Upper lobe of right lung (tissue), 1 donor: ENCODE data around the gene SCMH1. TPM values are rescaled to one million over a fixed set of nuclear protein-coding genes. Genes with fewer than 3 reads are reported as not detected.

Source experiments
- ATAC-seq: fragments of 200-7000 bp; cut with Tn5 transposase; one replicate; pipeline ENCODE4 v1.9.1; 2020; ENCODE audit warnings: mild to moderate bottlenecking, moderate library complexity
- DNase-seq: peaks from one replicate; pipeline ENCODE4 v3.0.0-alpha.2; 2020
- H3K27ac ChIP-seq: fragments of 200-600 bp; one replicate; pipeline ENCODE4 v1.8.0; 2022
- H3K27me3 ChIP-seq: fragments of 200-600 bp; one replicate; pipeline ENCODE4 v1.8.0; 2022; ENCODE audit warnings: mild to moderate bottlenecking
- H3K36me3 ChIP-seq: fragments of 200-600 bp; one replicate; pipeline ENCODE4 v1.8.0; 2022
- H3K4me1 ChIP-seq: fragments of 200-600 bp; one replicate; pipeline ENCODE4 v1.8.0; 2022
- H3K4me3 ChIP-seq: fragments of 200-600 bp; one replicate; pipeline ENCODE4 v1.8.0; 2022; ENCODE audit warnings: mild to moderate bottlenecking
- H3K9me3 ChIP-seq: fragments of 200-600 bp; one replicate; pipeline ENCODE4 v1.8.0; 2022
- CTCF ChIP-seq: fragments of 200-600 bp; IDR thresholded peaks from one replicate; pipeline ENCODE4 v1.8.0; 2022; ENCODE audit warnings: antibody characterized with exemption
- intact Hi-C: fragments of 100-400 bp; cut with DNase I; formaldehyde crosslinking; loops from one replicate; pipeline ENCODE4 v1.11.0; 2022
- total RNA-seq: library from RNA; stranded (reverse); fragmentation: NEBNext Ultra II Directional; extraction: Animal tissue kit (Norgen Biotek cat#: 25700); gene quantifications from one replicate; pipeline ENCODE4 v1.2.1, GENCODE V29; 2021
- donor health status: DM: no; HTN: yes; CAD: no; lungs with severe emphysema.

SCMH1 gene
- total RNA-seq, 1 donor from 2014 or later, result 37.2 TPM

GRCh38 chr1:41078193-41078592, 163.9 kb downstream of the SCMH1 start:
- no peaks in the 10 kb centered on the region for H3K4me1 ChIP-seq
- intact Hi-C loops, result no loop called here
- H3K27me3 ChIP-seq, result no peaks in the 10 kb centered on the region
- H3K27ac ChIP-seq, result no peak overlapping the region
- H3K9me3 ChIP-seq, result peaks cover 5% of the 10 kb centered on the region
- no peak overlapping the region for H3K4me3 ChIP-seq
- H3K36me3 ChIP-seq, result no peaks in the 10 kb centered on the region
- ATAC-seq (no peak), DNase-seq (no peak)
- no peak for TF ChIP-seq CTCF

DNA sequence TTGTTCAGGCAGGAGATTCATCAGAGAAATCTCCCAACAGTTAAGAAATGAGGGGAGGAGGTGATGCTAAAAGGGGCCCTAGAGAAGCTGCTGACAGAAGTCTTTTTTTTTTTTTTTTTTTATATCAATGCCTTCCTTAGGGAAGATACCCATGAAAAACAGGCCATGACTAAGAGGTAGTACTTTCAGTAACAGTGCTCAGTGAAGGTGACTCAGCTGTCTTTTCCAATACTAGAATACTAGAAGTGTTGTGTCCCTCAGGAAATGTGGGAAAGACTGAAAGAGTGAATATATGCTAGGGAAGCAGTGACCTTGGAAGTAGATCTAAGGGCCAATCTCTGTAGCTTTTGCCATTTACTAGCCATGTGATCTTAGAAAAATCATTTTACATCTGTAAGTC, 168.1 kb downstream of the SCMH1 start:
- no peak overlapping the region for H3K27ac ChIP-seq
- H3K36me3 ChIP-seq, result peaks cover 6% of the 10 kb centered on the region
- H3K4me1 ChIP-seq, result no peaks in the 10 kb centered on the region
- no peak for TF ChIP-seq CTCF
- H3K27me3 ChIP-seq, result no peaks in the 10 kb centered on the region
- H3K9me3 ChIP-seq, result peaks cover 5% of the 10 kb centered on the region
- intact Hi-C loops, result no loop called here
- no peak overlapping the region for H3K4me3 ChIP-seq
- DNase-seq (no peak), ATAC-seq (no peak)

DNA sequence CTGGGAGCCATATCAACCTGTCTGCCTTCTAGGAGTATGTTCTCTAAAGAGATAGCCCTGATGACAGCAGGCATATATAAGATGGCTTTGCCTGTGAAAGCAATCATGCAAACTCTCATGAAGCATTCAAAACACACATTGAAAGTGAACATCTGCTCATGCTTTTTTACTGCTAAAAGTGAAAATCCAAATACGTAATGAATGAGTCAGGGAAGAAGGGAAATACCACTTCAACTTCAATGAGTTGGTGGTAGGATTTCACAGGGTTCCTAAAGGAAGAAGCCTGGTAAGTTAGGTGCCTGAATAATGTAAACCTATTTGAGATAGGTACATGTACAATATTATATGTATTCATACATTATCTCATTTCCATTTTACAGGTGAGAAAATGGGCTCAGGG, 170.1 kb downstream of the SCMH1 start:
- Histone ChIP-seq H3K36me3 (peaks cover 19% of the 10 kb centered on the region), H3K4me1 (no peaks in the 10 kb centered on the region), H3K27me3 (no peaks in the 10 kb centered on the region), H3K27ac (no peak overlapping the region), H3K9me3 (no peaks in the 10 kb centered on the region), H3K4me3 (no peak overlapping the region)
- DNase-seq (no peak), ATAC-seq (no peak)
- TF ChIP-seq CTCF, result no peak
- intact Hi-C loops, result no loop called here

DNA sequence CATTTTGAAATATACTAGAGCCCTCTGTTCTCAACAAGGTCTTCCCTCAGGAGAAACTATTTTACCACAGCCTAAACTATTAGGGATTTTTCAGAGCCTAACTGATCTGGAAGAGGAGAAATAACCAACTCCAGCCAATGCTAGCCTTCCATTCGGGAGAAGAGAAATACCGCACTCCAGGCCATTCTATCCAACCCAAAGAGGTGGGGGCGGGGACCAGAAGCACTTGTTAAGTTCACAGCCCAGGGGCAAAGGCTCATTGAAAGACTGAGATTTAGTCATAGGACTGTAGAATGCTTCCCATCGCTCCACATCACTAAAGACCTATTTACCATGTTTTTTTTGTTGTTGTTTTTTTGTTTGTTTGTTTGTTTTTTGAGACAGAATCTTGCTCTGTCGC, 185.2 kb downstream of the SCMH1 start:
- H3K9me3 ChIP-seq, result no peaks in the 10 kb centered on the region
- no peak overlapping the region for H3K27ac ChIP-seq
- no peak for TF ChIP-seq CTCF
- intact Hi-C loops, result no loop called here
- no peak for DNase-seq
- H3K36me3 ChIP-seq, result peaks cover 17% of the 10 kb centered on the region
- H3K27me3 ChIP-seq, result no peaks in the 10 kb centered on the region
- H3K4me1 ChIP-seq, result no peaks in the 10 kb centered on the region
- no peak for ATAC-seq
- H3K4me3 ChIP-seq, result no peak overlapping the region

DNA sequence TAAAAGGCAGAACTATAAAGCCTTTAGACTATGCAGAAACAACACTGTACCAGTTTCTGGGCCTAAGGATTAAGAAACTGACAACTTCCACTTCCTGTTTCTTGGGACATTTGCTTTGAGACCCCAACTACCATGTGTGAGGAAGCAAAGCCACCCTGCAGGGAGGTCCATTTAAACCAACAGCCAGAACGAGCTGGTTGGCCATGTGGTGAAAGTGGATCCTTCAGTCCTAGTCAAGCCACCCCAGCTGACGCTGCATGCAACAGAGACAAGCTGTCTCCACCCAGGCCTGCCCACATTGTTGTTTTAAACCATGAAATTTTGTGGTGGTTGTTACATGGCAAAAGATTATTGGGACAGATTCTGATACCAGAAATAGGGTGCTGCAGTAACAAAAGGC, 188.8 kb downstream of the SCMH1 start:
- intact Hi-C loops, result no loop called here
- Histone ChIP-seq H3K4me1 (no peaks in the 10 kb centered on the region), H3K4me3 (no peak overlapping the region), H3K9me3 (no peaks in the 10 kb centered on the region), H3K27ac (no peak overlapping the region), H3K36me3 (peaks cover 12% of the 10 kb centered on the region), H3K27me3 (no peaks in the 10 kb centered on the region)
- ATAC-seq, result peak; percentile 71
- no peak for DNase-seq
- no peak for TF ChIP-seq CTCF

DNA sequence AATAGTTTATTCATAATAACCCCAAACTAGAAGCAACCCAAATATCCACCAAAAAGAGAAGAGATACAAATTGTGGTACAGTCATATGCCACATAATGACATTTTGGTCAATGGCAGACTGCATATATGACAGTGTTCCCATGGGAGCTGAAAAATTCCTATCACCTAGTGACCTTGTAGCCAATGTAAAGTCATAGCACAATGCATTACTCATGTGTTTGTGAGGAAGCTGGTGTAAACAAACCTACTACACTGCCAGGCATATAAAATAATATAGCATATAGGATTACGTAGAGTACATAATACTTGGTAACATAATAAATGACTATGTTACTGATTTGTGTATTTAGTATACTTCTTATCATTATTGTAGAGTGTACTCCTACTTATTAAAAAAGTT, 191.1 kb downstream of the SCMH1 start:
- TF ChIP-seq CTCF, result no peak
- intact Hi-C loops, result no loop called here
- ATAC-seq, result no peak
- peaks cover 9% of the 10 kb centered on the region for H3K36me3 ChIP-seq
- no peak overlapping the region for H3K4me3 ChIP-seq
- H3K27me3 ChIP-seq, result no peaks in the 10 kb centered on the region
- H3K27ac ChIP-seq, result no peak overlapping the region
- DNase-seq, result no peak
- no peaks in the 10 kb centered on the region for H3K9me3 ChIP-seq
- peaks cover 10% of the 10 kb centered on the region for H3K4me1 ChIP-seq
